Measurements from ENCODE around the gene NFATC1.

DNA sequence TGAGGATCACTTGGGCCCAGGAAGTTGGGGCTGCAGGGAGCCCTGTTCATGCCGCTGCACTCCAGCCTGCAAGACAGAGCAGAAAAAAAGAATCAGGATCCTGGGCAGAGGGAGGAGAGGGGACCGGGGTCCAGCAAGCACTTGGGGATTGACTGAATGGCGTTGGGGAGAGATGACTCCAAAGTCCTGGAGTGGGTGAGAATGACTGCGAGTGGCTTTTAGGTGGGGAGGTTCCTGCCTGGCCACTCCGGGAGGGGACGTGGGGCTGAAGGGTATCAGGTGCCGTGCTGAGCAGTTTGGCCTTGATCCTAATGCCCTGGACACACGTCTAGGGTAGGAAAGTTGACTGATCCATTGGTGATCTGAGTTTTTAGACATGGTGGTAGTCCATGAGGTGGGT, 3.5 kb upstream of the NFATC1 start:
- no peak for TF ChIP-seq CTCF (IDR thresholded peaks at IDR 0.05)
- TF ChIP-seq POLR2A (IDR thresholded peaks at IDR 0.05): no peak
